GM18502 (cell line): ENCODE results near the gene LETM1.

ENCODE experiments used
- ATAC-seq: cut with Tn5 transposase; IDR thresholded peaks from one replicate; pipeline ENCODE4 v1.9.1; 2021; ENCODE audit warnings: mild to moderate bottlenecking; ENCODE audit not compliant: unreplicated experiment, poor library complexity

LETM1 gene

DNA sequence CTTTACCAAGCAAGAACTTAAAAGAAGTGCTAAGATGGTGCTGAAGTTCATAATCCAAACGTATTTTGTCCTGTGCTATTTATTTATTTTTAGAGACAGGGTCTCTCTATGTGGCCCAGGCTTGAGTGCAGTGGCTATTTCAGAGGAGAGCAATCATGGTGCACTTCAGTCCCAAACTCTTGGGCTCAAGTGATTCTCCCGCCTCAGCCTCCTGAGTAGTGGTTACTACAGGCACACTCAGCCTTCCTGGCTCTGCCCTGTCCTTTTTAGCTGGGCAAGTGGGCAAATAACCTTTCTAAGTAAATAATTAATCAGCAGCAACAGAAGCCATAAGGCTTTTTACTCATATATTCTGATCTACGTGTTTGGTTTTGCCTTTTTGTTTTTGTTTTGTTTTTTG is 17.8 kb upstream of the LETM1 start:
- no peak for ATAC-seq

DNA sequence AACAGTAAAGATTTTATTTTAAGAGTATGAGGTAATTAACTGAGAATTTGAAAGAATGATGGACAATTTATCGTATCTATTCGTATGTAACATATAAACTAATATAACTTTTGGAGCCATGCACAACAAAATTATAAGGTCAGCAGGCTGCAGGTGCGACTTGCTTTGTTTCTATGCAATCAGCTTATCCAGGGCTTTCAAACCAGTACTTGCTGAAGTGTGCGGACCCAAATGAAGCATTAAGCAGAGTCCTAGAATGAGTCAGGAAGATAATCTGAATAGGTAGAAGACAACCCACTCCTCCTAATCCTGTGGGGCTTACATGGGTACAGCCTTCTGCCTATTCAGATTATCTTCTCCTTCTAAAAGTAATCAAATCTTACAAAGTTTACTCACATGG is 17.3 kb upstream of the LETM1 start:
- no peak for ATAC-seq

DNA sequence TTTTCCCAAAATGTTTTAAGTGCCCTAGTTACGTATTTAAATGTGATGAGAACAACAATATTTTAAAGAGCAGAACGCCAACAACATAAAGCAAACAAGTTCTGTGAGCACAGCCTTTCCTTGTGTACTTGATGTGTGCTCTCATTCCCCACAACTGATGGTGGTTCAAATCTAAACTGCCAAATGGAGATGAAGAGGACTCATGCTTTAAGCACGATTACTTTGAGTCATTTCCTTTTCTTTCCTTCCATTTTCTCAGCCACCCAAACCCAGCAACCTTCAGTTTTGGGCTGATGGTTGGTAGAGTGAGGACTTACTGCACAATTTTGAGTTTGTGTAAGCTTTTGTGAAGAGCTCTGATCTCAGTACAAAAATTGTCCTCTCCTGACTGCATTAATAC is 16.9 kb upstream of the LETM1 start:
- no peak for ATAC-seq

DNA sequence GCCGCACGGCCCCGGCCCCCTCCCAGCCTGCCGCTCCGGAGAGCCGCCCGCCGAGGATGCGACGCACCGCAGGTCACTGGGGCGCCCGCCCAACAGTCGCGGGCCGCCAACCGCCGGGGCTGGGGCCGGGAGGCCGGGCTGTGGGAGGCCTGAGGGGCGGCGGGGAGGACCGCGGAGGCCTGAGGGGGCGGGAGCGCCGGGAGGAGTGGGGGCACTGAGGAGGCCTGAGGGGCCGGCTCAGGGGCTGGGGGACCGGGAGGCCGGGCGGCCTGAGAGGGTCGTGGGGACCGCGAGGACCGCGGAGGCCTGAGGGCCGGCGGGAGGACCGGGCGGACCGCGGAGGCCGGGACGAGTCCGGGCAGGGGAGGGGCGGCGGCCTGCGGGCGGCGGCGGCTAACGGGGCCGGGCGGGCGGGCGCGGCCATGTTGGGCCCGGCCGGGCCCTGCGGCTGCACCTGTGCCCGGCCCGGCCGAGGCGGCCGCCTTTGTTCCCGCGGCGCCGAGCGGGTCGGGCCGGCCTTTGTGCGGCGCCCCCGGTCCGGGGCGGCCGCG is 15.6 kb upstream of the LETM1 start:
- ATAC-seq = peak; percentile 15

DNA sequence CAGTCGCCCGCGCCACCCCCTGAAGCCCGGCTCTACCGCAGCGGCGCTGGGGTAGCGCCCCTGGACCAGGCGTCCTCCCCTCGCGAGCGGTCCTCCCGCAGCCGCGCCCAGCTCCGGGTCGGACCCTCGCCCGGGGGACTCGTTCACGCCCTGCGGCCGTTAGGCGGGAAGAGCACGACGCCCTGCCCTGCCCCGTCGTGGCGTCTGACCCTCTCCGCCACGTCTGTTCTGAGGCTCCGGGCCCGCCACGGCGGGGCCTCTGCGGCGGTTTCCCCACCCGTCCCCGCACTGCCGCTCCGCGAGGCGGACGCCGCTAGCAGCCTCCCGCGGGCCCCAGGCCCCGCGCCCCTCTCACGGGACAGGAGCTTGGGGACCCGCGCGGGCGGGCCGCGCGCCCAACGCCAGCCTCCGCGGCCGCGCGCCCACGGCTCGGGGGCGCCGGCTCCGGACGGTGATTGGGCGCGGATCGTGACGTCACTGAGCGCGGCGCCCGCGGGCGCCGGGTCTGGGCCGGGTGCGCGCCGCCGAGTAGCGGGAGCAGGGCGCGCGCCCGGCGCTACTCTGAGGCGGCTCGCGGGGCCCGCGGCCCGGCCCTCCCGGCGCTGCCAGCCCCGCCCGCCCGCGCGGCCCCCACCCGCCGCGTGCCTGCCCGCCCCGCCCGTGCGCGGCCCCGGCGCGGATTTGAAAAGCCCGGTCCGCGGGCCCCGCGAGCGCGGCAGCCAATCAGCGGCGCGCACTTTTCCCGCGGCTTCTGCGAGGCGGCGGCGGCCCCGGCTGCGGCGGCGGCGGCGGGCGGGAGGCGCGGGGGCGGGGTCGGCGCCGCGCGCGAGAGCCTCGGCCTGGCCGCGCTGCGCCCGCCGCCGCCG is 14.9 kb upstream of the LETM1 start, which contains the start of gene NSD2:
Gene NSD2 (plus strand): TSS at position 816 of the 866 bp plus-strand sequence. CDS start 29,262 bp downstream, outside the sequence.
- peak; percentile 64 for ATAC-seq

DNA sequence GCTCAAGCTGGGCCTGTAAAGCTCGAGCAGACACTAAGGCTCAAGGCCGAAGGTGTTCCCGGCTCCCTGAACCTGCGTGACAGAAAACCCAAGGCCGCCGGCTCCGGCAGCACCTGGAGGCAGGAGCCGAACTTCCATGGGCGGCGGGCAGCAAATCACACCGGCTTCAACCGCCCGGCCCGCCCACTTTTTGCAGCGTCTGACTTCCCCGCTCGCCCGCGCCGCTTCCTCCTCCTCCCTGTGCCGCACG is 14.3 kb upstream of the LETM1 start:
- ATAC-seq = peak; percentile 56

DNA sequence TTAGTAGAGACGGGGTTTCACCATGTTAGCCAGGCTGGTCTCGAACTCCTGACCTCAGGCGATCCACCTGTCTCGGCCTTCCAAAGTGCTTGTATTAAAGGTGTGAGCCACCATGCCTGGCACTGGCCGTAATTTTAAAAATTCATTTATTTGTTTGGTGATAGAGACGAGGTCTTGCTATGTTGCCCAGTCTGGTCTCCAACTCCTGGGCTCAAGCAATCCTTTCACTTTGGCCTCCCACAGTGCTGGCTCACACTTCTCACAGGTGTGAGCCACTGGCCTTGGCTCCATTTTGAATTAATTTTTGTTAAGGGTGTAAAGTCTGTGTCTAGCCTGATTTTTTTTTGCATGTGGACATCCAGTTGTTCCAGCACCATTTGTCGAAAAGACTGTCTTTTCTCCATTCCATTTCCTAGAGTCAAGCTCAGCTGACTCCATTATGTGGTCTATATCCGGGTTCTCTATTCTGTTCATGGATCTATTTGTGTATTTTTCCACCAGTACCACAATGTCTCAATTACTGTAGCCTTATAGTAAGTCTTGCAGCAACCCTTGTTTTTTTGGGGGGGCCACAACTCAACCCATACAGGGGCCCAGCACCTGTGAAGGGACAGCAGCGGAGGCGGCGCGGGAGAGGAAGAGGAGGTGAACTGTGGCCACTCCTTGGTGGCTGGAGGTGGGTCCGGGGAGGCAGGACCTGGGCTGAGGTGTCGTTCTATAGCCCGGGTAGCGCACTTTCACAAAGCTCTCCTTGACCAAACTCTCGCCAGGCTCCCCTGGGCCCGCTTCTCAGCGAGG is 13.8 kb upstream of the LETM1 start:
- peak; percentile 7 for ATAC-seq

DNA sequence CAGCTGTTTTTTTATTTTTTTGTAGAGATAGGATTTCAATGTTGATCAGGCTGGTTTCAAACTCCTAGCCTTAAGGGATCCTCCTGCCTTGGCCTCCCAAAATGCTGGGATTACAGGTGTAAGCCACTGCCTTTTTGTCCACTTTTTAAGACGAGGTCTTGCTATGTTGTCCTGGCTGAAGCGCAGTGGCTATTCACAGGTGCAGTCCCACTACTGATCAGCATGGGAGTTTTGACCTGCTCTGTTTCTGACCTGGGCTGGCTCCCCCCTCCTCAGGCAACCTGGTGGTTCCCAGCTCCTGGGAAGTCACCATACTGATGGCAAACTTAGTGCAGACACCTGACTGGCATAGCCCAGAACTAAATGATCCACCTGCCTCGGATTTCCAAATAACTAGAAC is 13.0 kb upstream of the LETM1 start:
- ATAC-seq = no peak

DNA sequence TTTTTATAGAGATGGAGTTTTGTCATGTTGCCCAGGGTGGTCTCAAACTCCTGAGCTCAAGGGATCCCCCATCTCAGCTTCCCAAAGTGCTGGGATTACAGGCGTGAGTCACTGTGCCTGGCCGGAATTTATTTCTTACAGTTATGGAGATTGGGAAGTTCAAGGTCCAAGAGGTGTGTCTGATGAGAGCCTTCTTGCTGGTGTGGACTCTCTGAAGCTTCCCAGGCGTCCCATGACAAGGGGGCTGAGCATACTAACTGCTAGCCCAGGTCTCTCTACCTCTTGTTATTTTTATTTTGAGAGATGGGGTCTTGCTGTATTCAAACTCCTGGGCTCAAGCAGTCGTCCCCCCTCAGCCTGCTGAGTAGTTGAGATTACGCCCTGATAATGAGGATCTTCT is 12.3 kb upstream of the LETM1 start:
- no peak for ATAC-seq

DNA sequence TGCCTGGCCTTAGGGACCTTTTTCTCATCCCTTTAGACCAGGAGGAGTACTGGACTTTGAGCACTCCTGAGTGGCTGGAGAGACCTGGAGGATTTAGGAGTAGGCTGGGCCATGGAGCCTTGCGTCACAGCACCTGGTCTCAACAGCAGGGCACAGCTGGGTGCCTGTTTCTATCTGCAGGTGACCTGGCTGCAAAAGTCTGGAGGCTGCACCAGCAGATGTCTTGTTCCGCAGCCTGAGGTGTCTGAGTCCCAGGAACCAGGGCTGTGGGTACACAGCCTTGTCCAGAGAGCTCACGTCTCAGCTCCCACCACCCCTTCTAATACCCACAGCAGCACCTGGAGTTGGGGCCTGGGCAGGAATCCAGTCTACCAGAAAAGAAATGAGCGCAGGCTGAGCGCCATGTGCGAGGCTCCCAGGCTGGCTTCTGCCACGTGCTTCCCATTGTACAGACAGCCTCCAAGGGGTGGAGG is 10.3 kb upstream of the LETM1 start:
- ATAC-seq = no peak

DNA sequence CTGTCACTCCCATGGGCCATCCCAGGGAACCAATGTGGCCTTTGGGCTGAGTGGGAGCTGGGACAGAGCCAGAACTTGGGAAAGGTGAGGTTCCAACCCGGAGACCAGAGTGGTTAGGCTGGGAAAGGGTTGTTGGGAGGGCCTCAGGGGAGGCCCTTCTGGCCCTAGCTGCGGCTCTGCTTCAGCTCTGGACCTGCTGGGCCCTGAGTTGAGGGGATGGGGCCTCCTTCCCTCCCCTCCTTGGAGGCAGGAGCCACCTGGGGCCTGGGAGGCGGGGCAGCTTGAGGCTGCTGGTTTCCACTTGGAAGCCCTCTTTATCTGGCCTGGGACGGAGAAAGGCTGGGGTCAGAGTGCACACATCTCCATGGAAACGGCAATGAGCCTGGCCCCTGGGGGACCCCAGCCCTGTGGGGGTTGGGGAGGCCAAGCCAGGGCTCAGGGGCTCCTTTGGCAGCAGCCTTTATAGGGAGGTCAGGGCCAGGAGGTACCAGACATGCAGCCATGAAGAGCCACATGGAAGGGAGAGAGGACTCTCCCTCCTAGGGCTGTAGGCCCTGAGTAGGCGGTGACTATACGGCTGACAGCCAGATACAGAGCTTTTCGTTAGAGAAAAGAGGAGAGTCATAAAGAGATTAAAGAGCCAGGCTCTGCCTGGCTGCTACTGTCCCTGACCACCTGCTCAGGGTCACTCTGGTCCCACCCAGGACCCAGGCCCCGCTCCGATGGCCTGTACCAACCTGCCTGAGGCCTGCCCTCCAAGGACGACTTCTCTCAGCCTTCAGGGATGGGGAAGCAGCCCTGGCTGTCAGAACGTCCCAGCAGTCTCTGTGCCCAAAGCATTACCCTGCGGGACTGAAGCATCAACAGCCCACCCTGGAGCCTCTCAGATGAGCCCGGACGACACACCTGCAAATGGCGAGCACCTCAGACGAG is 8.4 kb upstream of the LETM1 start:
- no peak for ATAC-seq

DNA sequence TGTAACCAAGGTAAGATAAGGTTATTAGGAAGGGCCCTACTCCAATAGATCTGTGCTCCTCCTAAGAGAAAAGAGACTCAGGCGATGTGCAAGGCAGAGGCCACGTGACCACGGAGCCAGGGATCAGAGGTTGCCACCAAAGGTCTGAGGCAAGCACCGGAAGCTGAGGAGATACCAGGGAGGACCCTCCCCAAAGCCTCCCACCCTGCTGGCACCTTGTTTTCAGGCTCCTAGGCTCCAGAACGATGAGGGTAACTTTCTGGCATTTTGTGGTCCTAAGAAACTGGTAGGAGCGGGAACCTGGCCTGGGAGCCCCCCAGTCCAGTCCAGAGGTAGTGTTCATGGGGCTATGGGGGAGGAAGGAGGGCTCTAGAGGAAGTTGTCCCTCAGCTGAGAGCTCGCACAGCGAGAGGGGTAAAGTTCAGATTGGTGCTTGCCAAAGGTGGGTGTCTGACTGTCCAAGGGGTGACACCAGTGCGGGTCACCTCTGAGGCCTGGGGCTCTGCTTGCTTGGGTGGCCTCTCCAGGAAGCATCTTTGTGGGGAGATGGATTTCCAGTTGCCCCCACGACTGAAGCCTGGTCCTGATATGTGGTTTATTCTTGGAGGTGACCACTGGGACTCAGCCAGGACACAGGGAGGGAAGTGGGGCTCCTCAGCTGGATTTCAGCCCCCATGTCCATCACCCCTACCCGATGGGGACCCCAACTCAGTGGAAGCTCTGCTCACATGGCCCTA is 7.5 kb upstream of the LETM1 start:
- no peak for ATAC-seq

DNA sequence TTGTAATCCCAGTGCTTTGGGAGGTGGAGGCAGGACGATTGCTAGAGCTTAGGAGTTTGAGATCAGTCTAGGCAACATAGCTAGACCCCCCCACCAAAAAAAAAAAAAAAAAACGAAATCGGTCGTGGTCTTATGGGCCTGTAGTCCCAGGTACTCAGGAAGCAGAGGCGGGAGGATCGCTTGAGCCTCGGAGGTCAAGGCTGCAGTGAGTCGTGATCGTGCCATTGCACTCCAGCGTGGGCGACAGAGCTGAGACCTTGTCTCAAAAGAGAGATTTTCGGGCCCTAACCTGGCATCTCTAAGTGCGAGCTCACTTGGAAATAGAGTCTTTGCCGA is 7.0 kb upstream of the LETM1 start:
- no peak for ATAC-seq

DNA sequence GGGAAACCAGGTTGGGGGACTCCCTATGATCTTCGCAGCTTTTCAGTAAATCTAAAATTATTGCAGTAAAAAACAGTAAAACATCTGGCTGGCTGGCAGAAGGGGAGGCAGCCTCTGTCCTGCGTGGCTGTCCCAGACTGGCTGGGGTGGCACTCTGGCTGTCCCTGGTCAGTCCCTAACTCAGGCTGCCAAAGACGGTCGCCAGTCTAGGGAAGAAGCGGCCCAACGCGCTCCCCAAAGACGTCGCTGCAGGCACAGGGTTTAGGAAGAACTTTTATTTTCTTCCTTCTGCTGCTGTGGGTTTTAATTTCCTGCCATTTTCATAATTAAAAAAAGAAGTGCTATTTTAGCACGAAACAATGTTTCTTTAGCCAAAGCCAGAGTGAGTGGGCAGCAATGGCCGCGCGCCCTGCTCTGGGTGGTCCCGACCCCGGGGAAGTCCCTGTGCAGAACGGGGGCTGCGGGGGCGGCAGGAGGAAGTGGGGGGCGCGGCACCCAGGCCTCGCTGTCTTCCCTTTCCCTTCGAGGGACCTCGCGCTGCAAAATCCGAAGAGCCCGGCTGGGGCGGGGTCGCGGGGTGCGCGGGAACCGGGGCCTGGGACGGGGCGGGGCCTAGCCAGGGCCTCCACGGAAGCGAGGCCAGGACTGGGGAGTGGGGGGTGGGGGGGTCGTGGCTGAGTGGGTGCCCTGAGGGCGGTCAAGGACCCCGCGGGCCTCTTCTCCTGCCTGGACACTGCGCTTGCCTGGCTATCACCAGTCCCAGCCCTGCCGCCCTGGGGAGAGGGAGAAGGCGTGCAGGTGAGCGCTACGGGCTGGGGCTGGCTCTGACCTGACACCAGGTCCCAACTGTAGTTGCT is 6.3 kb upstream of the LETM1 start:
- ATAC-seq = no peak

DNA sequence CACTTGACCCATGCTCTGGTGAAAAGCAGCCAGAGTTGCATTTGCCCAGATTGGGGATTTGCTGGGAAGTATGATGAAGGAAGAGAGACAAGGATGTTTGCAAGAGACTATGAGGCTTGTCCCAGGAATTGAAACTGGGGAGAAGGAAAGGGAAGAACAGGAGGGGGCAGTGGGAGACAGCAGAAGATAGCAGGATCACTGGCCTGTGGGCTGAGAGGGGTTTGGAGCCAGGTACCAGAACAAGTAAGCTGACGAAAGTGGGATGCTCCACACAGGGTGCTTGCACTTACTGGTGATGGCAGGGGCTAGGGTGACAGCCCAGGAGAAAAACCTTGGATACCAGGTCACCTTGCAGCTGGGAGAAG is 3.4 kb upstream of the LETM1 start:
- ATAC-seq = no peak

DNA sequence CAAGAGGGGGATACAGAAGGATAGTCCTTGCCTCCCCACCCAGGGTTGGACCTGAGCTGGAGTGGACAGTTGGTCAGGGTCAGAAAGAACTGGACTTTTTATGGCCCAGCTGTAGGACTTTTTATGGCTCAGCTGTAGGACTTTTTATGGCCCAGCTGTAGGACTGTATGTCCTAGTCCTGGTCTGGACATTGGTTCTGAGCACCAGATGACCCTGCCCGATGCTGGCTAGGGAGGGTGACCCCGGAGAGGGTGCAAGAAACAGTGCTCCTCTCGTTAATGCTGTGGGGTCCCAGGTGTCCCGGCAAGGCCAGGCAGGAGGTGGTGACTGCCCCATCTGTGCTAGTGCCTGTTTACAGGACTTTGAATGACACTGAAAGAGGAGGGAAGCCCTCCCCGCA is 2.0 kb upstream of the LETM1 start:
- no peak for ATAC-seq

DNA sequence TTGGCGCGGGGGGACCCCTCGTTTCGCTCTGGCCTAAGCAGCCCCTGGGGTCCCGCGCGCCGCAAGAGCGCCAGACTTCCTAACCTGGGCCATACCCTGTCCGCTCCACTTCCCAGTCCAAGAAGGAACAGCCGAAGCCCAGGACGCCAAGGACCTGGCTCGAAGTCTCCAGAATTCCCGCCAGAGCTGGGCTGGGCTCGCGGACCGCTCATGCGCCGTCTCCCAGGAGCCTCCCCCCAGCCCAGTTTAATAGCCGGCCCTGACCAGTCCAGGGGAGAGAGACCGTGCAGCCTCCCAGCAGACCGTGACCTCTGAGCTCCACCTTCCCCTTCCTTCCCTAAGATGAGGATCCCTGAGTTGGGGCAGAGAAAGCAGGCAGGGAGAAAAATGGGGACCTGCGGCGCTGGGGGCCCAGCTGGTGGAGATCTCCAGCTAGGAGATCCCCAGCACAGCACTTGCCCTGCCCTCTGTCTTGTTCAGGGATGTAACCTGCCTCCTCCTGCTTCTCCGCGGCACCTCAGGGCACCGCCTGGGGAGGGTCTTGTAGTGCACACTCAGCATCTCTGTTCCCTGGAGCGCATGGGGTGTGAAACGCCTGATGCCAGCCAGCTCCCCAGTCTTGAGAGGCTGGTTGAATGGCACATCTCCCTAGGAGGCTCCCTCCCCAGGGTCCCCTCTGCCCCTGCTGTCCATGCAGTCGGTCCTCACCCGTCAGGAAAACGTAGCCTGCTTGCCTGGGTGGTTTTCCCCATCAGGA is 1.2 kb upstream of the LETM1 start:
- ATAC-seq = no peak

DNA sequence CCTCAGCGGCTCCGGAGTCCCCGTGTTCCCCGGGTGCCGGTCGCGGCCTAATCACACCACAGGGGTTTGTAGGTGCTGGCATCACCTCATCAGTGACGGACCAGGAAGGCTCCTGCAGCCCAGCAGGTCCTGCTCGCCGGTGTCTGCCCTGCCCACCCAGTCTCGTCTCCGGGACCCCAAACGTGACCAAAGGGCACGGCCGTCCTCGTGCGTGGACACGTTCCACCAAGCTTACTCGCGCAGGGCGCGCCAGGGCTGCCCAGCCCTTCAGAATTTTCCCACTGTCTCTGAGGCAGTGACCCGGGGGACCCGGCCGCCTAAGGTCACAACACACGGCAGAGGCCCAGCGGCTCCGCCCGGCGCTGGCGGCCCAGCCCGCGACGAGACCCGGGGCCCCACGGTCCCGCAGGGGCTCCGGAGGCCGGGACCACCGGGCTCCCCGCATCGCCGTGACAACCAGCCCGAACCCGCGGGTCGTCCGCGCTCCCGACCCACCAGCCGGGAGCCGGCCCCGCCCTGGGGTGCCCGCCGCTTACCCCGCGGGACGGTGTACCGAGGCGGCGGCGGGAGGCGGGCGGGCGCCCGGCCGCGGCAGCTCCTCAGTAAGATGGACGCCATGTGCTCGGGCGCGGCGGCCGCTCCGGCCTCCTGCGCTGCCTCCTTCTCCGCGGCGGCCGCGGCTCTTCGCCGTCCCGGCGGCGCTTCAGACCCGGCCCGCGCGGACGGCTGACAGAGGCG is 454 bp downstream of the LETM1 start:
- ATAC-seq = peak; percentile 29
